ENCODE measurements around the gene ME2.
"Not testable (repeated sequence)": the region's sequence is repeated elsewhere in the genome, so short reads cannot be mapped to it uniquely, and the experiment has no call there.

The ME2 gene

DNA sequence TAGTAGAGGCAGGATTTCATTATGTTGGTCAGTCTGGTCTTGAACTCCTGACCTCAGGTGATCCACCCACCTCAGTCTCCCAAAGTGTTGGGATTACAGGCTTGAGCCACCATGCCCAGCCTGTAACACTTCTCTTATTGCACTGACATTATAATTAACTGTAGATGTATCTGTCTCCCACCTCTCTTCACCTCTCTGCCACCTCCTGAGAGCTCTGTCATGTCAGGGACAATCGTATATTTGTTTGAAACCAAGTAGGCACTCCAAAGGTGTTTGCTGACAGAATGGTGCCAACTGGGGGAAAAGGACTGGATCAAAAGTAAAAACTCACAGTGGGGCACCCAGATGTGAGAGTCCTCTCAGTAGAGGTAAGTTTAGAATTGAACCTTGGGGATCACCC lies 17.3 kb upstream of the ME2 start:
- DNase-seq (ENCODE audit: low spot score): no peak

DNA sequence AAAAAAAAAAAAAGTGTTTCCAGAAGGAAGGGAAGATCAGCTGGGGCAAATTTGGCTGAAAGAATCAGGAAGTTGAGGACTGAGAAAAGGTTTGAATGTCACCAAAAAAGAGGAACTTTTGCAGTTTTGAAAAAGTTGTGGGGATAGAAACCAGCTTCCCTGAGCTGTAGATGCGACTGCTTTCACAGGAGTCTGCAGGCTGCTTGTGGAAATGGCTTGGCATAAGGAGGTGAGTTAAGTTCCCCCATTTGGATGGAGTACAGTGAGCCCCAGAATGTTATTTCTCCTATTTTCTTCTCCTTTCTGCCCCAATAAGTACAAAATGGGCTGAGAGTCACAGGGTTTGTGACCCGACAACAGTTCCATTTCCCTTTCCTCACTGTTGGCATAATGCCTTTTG lies 16.5 kb upstream of the ME2 start:
- no peak for DNase-seq (ENCODE audit: low spot score)

DNA sequence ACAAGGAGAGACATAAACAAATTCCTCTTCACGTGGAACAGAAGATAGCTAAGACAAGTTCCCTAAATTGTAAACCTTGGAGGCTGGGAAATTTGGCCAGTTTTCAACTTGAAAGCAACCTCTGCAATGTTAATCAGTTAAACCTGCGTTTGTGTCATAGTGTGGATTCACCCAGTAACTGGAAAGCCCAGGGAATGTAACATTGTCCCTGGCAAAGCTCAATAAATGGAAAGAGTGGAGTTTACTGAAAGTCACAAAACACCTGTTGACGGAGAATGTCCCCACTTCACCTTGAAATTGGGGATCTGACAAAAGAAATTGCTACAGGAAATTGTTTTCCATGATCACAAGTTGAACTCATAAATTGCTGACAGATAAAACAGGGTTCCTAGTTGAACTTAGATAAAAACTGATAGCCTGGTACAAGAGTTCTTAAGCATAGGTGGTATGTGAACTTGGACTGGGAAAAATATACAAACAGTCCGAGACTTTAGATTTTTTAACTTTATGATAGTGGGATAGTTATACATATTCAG lies 15.0 kb upstream of the ME2 start:
- DNase-seq (ENCODE audit: low spot score): no peak

DNA sequence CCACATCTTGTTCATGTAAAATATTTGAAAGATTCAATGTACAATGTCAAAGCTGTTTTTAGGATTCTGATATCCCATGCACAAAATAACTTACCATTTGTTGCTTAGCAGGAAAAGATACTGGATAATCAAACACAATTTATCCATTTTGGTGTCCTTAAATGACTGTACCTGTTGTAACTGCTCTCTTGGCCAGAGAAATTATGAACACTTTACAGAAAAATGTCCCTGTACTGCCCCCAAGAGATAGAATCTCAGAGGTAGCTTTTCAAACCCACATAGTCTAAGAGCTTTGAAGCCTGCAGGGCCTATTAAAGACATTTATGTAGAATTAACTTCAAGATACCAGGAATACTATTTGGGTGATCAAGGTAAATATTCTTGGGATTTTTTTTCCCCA lies 12.2 kb upstream of the ME2 start:
- no peak for DNase-seq (ENCODE audit: low spot score)

DNA sequence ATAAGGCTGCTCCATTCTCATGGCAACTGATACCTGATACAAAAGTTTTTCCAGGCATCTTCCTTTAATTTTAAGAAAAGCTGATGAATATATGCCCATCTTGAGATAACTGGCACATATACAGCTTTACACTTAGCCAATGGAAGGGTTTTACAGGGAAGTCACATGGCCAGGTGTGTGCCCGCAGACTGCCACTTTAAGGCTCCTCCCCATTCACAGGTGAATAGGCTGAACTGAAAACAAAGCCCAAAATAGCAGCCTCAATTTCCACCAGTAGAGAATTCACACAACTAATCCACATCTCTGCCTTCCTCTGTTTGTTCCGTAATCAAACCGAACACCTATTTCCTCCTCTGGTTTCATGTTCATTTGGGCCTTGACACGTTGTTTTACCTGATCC lies 9.8 kb upstream of the ME2 start:
- DNase-seq (ENCODE audit: low spot score): no peak

DNA sequence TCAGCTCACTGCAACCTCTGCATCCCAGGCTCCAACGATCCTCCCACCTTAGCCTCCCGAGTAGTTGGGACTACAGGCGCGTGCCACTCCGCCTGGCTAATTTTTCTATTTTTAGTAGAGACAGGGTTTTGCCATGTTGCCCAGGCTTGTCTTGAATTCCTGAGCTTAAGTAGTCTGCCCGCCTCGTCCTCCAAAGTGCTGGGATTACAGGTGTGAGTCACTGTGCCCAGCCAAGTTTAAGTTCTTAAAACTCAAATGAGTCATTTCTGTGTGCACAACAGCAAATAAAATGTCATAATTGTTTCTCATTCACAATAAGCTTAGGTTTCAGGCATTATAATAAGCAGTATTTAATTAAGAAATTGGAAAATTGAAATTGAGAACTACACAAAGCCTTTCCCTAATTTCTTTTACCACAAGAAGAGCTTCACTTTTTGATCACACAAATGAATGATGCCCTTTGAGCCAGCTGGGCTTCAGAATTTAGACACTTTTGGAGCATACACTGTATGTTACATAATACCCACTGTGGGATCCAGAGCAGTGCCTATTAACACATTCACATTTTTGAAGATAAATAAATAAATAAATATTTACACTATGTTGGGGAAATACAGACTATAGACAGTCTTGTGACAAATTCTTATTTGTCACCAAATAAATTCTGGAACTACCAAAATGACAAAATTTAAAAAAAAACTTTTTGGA lies 8.6 kb upstream of the ME2 start:
- DNase-seq (ENCODE audit: low spot score): no peak

DNA sequence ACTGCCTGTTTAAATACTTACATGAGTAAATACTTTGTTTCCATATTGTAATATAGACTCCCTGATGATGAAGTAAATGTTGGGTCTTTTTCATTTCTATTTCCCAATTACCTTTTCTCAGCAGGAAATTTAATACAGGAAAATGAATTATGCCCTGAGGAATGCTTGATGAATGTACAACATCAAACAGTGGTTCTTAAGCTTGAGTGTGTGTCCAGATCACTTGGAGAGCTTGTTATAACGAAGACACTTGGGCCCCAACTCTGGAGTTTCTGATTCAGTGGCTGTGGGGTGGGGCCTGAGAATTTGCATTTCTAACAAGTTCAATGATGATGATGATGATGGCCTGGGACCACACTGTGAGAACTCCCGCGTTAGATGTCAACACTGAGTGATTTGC lies 7.1 kb upstream of the ME2 start:
- no peak for DNase-seq (ENCODE audit: low spot score)

DNA sequence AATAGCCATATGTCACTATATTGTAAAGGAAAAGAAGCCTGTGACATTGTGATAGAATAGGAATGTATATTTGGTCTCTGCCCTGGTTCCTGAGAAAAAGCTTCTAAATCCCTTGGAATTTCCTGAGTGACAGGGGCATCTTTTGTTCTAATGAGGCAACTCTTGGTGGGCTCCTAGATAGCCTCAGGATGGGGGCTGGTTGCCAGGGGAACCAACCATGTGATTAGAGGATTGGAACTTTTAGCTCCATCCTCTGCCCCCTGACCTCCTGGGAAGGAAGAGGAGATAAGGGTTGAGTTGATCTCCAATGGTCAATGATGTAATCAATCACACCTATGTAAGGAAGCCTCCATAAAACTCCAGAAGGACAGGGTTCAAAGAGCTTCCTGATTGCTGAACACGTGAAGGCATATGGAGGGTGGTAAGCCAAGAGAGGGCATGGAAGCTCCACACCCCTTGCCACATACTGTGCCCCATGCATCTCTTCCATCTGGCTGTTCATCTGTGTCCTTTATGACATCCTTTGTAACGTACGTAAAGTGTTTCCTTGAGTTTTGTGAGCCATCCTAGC lies 2.9 kb upstream of the ME2 start:
- no peak for DNase-seq (ENCODE audit: low spot score)

DNA sequence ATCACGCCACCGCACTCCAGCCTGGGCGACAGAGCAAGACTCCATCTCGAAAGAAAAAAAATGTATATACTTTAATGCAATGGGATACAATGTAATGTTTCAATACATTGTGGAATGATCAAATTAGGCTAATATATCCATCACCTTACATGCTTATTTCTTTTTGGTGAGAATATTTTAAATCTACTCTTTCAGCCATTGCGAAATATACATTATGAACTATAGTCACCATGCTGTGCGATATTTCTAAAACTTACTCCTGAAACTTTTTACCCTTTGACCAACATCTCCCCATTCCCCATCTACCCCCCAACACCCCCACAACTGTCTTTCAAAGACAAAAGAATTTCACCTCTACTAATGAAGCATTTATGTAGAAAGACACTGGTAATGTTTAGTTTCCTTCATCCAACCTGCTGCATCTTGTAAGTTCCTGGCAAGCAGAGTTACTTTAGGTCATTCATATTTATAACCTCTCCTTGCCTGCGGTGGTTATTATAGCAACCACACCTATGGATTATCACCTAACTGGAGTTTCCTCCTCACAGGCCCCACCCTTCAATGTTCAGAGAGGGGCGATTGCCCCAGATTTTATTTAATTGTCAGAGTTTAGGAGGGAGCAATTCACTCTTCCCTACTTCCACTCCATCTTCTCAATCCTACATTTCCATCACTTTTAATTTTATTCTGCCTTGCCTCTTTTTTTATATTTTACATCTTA lies 1.2 kb upstream of the ME2 start:
- no peak for DNase-seq (ENCODE audit: low spot score)

DNA sequence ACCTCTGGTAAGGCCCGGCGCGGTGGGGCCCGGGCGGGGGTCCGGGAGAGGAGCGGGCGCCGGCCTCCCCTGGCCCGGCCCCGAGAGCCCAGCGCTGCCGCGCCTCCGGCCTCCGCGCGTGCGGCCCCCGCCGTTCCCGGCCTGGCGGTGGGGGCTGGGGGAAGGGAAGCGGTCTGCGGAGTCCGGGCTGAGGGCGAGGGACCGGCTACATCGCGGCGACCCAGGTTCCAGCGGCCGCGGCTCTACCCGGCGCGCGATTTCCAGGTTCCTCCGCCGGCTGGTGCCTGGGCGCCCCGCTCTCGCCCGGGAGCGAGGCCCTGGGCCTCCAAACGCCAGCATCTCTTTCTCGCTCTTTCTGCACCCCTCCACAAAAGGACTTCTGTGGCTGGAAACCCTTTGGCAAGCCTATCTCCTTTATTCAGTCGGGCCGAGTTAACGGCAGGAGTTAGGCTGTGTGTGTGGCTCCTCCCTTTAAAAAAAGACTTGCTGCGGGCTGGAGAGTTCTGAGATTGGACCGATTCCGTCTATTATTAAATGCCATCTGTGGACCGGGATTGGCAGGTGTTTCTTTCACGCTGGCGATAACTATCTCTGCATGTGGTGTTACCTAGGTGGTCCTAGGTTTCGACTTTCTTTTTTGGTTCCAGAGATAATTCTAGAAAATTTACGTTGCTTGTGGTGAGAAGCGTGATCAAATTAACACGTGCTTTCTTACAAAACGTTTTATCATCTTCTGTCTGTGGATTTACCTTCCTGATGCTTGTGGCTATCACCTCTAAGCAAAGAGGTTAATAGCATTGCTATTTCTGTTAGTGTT lies 592 bp downstream of the ME2 start:
- peak; percentile 36 for DNase-seq (ENCODE audit: low spot score)

DNA sequence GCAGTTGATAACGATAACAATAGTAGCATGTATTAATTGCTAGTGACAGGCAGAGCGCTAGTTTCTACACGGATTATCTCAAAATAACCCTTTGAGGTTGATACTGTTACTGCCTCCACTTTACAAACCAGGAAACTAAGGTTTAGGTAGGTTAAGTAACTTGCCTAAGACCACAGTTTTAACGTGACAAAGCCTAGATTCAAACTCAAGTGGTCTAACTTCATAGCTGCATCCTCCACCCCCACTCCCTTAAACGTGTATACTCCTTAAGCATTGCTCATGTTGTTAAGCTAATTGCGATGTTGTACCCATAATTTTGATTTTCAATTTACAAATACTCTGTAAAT lies 1.2 kb downstream of the ME2 start:
- DNase-seq (ENCODE audit: low spot score): no peak

DNA sequence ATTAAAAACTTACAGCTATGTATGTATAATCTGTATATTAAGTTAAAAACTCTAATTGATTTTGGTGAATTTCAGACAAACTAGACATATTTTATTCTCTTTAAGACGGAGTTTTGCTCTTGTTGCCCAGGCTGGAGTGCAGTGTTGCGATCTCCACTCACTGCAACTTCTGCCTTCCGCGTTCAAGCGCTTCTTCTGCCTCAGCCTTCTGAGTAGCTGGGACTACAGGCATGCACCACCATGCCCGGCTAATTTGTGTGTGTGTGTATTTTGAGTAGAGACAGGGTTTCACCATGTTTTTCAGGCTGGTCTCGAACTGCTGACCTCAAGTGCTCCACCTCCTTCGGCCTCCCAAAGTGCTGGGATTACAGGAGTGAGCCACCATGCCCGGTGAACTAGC lies 2.0 kb downstream of the ME2 start:
- DNase-seq (ENCODE audit: low spot score): not testable (repeated sequence)

DNA sequence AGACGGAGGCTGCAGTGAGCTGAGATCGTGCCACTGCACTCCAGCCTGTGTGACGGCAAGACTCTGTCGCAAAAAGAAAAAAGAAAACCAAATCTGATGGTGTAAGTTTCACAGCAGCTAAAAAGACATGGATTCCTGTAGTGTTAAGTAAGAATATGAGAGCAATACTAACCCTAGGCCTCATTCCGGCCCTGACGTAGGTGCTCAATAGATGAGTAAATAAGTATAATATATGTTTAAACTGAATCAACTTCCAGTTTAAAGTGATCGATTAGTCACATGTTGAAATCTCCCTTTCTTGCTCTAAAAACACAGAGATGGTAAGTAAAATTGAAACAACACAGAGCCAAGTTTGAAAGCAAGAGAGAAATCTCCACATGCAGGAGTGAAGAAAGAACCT lies 8.0 kb downstream of the ME2 start:
- DNase-seq (ENCODE audit: low spot score): no peak

DNA sequence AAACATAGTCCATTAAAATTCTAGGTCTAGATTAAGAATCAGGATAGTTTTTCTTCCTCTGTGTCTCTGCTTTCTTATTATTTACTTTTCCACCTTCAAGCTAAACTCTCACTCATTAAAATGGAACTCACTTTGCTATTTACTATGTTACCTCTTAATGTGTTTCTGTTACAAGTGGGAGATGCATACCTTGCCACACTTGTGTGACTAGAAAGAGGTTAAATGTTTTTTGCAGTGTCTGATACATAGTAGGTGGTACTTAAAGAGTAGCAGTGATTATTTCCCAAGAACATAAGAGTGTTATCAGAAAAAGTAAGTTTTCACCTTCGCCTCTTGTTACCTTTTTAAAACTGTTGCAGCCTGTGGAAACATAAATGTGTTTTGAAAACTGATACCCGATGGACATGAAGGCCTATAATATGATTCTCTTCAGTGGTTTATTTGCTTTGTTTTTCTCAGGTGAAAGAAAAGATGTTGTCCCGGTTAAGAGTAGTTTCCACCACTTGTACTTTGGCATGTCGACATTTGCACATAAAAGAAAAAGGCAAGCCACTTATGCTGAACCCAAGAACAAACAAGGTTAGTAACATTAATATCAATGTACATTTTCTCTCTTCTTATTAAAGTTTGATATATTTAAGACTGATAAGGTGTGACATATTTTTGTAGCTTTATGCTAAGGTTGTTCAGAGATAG lies 16.6 kb downstream of the ME2 start:
- DNase-seq (ENCODE audit: low spot score): no peak

DNA sequence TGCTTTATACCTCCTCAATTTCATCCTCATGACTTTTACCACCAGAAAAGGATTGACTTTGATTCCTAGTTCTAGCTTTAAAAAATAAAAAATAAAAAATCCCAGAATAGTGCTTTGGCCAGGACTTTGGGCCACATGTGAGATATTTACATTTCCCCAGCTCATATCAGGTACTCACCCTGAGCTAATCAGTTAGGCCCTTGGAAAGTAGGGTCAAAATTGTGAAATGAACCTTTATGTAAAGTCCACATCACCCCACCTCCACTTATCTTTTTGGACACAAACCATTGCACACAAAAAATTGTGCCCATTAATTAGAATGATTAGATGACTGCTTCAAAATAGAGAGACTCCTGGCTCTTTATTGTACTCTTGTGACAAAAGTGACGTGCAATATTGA lies 17.2 kb downstream of the ME2 start:
- no peak for DNase-seq (ENCODE audit: low spot score)

DNA sequence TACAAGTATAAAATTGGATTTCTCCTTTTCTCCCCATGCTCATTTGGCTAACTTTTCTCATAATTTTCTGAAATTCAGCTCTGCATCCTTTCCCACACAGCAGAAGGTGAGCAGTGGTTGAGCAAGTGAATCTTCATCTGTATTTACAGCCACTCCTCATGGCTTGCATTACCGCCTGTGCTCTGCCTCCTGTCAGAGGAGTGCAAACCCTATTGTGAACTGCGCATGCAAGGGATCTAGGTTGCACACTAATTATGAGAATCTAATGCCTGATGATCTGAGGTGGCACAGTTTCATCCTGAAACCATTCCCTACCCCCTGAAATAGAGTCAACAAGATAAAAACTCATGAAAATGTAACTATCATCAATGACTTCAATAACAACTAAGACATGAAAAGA lies 20.0 kb downstream of the ME2 start:
- no peak for DNase-seq (ENCODE audit: low spot score)

DNA sequence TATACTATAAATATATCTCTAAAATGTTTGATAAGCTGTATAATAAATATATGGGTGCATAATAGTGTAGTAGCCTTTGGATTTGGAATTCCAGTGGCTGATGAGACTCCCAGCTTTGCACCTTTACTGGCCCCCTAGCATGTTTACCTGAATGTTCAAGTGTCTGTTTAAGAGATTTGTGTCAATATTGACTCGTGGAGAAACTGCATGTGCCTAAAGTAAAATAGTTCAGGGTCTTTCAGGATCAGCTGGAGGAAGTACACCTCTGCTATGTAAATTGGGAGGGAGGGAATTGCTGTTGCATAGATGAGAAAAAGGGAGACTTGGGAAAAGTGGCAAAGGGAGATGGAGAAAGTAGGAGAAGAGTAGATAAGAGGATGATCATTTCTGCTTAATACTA lies 23.9 kb downstream of the ME2 start:
- no peak for DNase-seq (ENCODE audit: low spot score)

DNA sequence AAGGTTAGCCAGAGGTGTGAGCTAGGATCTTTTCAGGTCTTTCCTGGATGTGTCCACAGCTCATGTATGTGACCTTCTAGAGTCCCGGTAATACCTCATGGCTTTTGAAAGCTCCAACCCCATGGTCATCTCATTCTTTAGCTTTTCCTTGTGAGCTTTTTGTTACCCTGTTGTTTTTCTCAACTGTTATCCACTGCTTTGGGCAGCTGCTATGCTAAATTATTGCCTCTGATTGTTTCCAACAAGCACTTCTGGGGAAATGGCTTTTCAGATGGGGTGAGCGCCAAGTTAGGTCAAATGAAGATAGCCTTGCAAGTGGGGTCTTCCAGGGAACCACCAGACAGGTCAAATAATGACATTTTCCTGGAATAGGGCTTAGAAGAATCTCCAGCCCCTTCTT lies 27.9 kb downstream of the ME2 start:
- no peak for DNase-seq (ENCODE audit: low spot score)

DNA sequence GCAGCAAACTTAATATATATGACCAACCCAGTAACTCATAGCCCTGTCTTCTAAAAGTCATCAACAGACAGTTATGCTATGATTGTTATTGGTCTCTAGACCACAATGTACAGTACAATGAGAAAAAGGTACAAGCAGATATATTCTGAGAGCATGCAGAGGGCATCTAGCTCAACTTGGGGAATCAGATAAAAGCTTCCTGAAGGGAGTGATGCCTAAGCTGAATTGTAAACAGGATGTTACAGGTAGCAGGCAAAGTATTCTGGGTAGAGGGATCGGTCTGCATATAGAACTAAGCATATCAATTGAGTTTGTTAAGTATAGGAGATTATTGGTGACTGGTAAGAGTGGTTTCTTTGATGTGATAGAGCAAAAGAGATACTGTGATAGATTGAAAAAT lies 30.3 kb downstream of the ME2 start:
- DNase-seq (ENCODE audit: low spot score): no peak

DNA sequence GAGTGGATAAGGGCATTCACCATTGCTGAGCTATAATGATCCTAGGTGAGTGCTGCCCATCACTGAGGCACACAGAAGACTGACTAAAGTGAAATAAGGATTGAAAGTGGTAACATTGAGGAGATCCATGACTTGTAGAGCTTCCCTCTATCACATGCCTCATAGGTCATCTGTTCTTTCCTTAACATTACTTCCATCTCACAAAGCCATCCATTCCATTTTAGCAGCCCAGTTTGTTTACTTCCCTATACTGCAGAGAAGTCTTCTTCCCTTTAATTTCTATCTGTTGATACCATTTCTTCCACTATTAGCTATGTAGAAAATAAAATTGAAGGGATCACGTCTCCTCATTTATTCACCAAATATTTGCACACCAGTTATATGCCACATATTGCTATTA lies 32.1 kb downstream of the ME2 start:
- DNase-seq (ENCODE audit: low spot score): no peak

DNA sequence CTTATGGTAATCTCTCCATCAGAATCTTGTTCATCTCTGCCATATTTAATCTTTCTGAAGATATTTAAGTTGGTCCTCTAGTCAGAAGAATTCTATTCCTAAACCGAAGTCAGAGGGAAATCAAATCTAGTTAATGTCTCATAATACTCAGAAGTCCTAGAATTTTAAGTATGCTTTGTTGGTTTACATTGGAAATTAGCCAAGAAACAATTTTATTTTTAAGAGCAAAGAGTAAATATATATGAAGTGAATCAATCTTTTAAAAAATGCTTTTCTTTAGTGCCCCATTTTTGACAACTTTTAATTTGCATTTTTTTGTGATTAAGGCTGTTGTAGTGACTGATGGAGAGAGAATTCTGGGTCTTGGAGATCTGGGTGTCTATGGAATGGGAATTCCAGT lies 38.1 kb downstream of the ME2 start:
- no peak for DNase-seq (ENCODE audit: low spot score)

DNA sequence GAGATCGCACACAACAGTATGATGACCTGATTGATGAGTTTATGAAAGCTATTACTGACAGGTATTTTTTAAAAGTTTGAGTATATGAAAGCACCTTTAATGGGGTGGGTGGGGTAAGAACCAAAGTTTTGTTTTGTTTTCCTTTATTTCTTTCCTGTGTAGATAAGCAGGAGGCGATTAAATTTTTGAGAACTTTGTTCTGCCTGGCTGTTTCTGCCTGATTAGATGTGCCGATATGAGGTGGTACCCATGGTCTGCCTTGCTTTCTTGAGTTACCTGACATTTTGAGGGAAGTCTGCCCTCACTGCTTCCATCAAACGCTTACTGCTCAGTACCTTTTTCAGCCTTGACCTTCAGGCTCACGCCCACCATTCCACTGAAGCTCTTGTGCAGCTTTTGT lies 39.2 kb downstream of the ME2 start:
- DNase-seq (ENCODE audit: low spot score): no peak

Data from SW480 (cell line).